H1 (cell line): ENCODE results near the gene AIFM3. TPM values are rescaled to one million over a fixed set of nuclear protein-coding genes. Genes with fewer than 3 reads are reported as not detected.

ENCODE experiments used
- CTCF ChIP-seq, 3 experiments: IDR thresholded peaks; 1 replicate in 2 of 3; 2 replicates in 1 of 3; pipeline versions ENCODE4 v1.5.1 to v1.6.1; 2011; ENCODE audit warnings: low read length in 3 of 3, mild to moderate bottlenecking in 3 of 3, inconsistent platforms in 2 of 3, low read depth in 1 of 3, moderate library complexity in 1 of 3; ENCODE audit not compliant: insufficient read depth in 1 of 3; ENCODE audit errors: control extremely low read depth in 1 of 3
- E2F6 ChIP-seq: IDR thresholded peaks from 2 replicates; pipeline ENCODE4 v1.6.1; 2012; ENCODE audit warnings: inconsistent platforms
- FOSL1 ChIP-seq: IDR thresholded peaks from 2 replicates; pipeline ENCODE4 v1.6.1; 2011; ENCODE audit warnings: mild to moderate bottlenecking, low read depth, low read length, moderate library complexity; ENCODE audit not compliant: insufficient read depth
- NANOG ChIP-seq: IDR thresholded peaks from 2 replicates; pipeline ENCODE4 v1.6.1; 2011; ENCODE audit warnings: low read length, low read depth, mild to moderate bottlenecking, inconsistent platforms; ENCODE audit not compliant: insufficient read depth, poor library complexity, severe bottlenecking
- POLR2A ChIP-seq, 2 experiments: IDR thresholded peaks; 1 replicate in 1 of 2; 2 replicates in 1 of 2; pipeline ENCODE4 v1.6.1; 2011; ENCODE audit warnings: low read depth in 2 of 2, low read length in 2 of 2, mild to moderate bottlenecking in 2 of 2; ENCODE audit errors: control extremely low read depth in 1 of 2
- RXRA ChIP-seq: IDR thresholded peaks from 2 replicates; pipeline ENCODE4 v1.6.1; 2011; ENCODE audit warnings: low read depth, mild to moderate bottlenecking, low read length, moderate library complexity; ENCODE audit not compliant: insufficient read depth
- SP1 ChIP-seq: IDR thresholded peaks from 2 replicates; pipeline ENCODE4 v1.6.1; 2011; ENCODE audit warnings: low read depth, low read length
- SUZ12 ChIP-seq: fragments of 200-600 bp; sonication (generic); IDR thresholded peaks from 2 replicates; pipeline ENCODE4 v1.6.1; 2012; ENCODE audit warnings: mild to moderate bottlenecking, inconsistent platforms, low read length, moderate library complexity, mixed read lengths
- TEAD4 ChIP-seq: IDR thresholded peaks from 2 replicates; pipeline ENCODE4 v1.6.1; 2012; ENCODE audit warnings: low read depth, low read length, inconsistent platforms, mixed read lengths
- polyA plus RNA-seq, 7 experiments: library from polyadenylated mRNA; depleted of rRNA in 3 of 7; stranded (reverse) in 5 of 7; unstranded in 2 of 7; fragments of >200 nt in 5 of 7; fragments of 200-250 nt in 2 of 7; gene quantifications; 1 replicate in 5 of 7; 2 replicates in 1 of 7; 4 replicates in 1 of 7; pipeline versions ENCODE4 v1.2.1 to v1.2.3, GENCODE V29; 2011 to 2013; ENCODE audit warnings: missing spikeins in 2 of 7, mixed read lengths in 2 of 7
- total RNA-seq: library from RNA; stranded (reverse); fragmentation: NEBNext Ultra II Directional; extraction: Animal tissue kit (Norgen Biotek cat#: 25700); gene quantifications from 2 replicates; pipeline ENCODE4 v1.2.1, GENCODE V29; 2021

Gene AIFM3
- total and polyA plus RNA-seq, 2 of the 8 experiments (the other 6 are each of a cell fraction or from before 2014, with no cell fraction given): 0.86 to 1.4 TPM

- TF ChIP-seq CTCF (IDR thresholded peaks at IDR 0.05; ENCODE audit: control extremely low read depth in 1 of 3, insufficient read depth in 1 of 3, low read depth in 1 of 3, low read length in 3 of 3) (no peak), FOSL1 (no peak), RXRA (no peak), SP1 (no peak), TEAD4 (no peak), NANOG (no peak), POLR2A (IDR thresholded peaks at IDR 0.05; ENCODE audit: control extremely low read depth in 1 of 2, low read depth in 2 of 2, low read length in 2 of 2) (no peak), E2F6 (no peak), SUZ12 (no peak)
Measured at GRCh38 chr22:21014726-21015465, 47.8 kb downstream of the AIFM3 start, which contains the start of gene P2RX6 (continued).
